ENCODE data around the gene MMS22L. TPM values are rescaled to one million over a fixed set of nuclear protein-coding genes. Genes with fewer than 3 reads are reported as not detected.

MMS22L gene
- total and polyA plus RNA-seq, 4 donors: 1.5 to 27.0 (median 5.8) TPM

DNA sequence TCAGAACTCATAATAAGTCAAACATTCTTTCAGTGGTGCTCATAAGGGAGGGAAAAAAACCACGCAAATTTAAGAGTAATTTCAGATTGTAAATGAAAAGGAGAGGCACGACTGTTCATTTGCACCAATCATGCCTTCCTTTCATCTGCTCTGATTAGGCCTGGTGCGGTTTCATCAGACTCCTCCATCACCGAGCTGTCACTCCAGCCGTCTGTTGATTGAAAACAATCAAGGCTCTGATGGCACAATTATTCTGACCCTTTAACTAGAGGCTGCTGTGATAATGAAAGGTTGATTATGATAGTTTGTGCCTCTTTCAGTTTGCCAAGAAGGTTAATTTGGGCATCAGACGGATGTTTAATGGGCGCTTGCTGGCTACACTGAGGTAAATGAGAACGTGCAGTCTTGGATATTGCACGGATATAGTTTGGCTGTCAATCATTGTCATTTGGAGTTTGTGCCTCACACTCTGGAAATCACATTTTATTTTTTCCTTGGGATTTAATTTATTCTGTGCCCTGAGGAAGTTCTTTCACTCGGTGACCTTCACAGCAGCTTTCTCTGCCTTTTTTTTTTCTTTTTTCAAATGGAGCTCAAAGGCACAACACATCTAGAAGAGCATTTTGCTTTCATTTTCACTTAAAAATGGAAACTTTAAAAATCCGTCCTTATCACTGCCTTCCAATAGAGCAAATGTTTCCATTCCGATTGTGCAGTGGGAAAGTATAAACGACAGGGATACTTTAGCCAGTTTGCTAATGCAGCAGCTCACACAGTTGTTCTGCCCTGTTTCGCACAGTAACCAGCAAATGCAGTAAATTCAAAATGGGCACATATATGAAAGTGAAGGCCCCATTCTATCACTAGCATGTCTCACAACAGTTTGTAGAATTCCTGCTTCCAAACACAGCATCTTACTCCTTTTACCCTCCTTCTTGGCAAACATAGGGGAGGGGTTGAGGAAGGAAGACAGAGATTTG, 185.7 kb downstream of the MMS22L start:
- ATAC-seq (ENCODE audit: insufficient read depth, low FRiP score): no peak

DNA sequence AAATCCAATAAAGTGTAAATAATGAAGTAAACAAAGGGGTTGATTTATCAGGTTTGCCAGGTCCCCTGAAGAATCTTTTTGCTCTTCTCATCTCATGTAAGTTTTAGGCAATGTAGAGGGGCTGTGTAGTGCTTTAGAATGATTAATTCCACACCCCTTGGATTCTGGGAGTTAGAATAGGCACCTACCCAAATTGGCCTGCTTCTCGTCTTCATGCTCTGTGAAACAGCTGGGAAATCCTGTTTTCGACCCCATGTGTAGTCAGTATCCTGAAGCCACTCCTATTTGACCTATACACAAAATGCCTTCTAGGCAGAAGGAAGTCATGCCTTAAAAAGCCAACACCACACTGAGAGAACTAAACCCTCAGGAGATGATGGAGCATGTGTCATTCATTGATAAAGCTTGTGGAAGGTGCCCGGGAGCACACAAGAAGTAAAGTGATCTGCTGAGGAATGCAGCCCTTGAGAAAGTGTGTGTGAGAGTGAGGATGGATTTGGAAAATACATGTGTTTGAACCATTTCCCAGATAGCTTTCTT, 187.6 kb downstream of the MMS22L start:
- Histone ChIP-seq H3K9ac (ENCODE audit: insufficient read depth in 1 of 2, low read length in 2 of 2) (no peak overlapping the region), H3K9me3 (ENCODE audit: control insufficient read depth in 4 of 4, insufficient read depth in 3 of 4, low read length in 3 of 4) (no peaks in the 10 kb centered on the region), H3K36me3 (ENCODE audit: control insufficient read depth in 4 of 4, insufficient read depth in 4 of 4, low read length in 4 of 4) (no peaks in the 10 kb centered on the region), H3K27ac (ENCODE audit: low read depth in 1 of 2, low read length in 1 of 2) (no peak overlapping the region), H3K4me1 (ENCODE audit: control insufficient read depth in 5 of 5, insufficient read depth in 5 of 5, low read length in 5 of 5) (peaks cover 0 to 2% (median 0%) of the 10 kb centered on the region in 5 donors), H3K4me3 (no peak overlapping the region), H3K27me3 (ENCODE audit: control insufficient read depth in 3 of 3, insufficient read depth in 3 of 3, low read length in 2 of 3) (no peaks in the 10 kb centered on the region)
- TF ChIP-seq CTCF (IDR thresholded peaks at IDR 0.05; ENCODE audit: control extremely low read depth, extremely low read depth): no peak
- ATAC-seq (ENCODE audit: insufficient read depth, low FRiP score) (no peak), DNase-seq (peak in 2 of 3 donors; percentile 4 to 27)
- 68 to 73% methylated on average over 3 of the region's 3 CpGs for WGBS, 2 donors

More for the DNA sequence above, 185.7 kb downstream of the MMS22L start:
- Histone ChIP-seq H3K4me3 (no peak overlapping the region), H3K9ac (ENCODE audit: insufficient read depth in 1 of 2, low read length in 2 of 2) (no peak overlapping the region), H3K4me1 (ENCODE audit: control insufficient read depth in 5 of 5, insufficient read depth in 5 of 5, low read length in 5 of 5) (peaks cover 0 to 2% (median 0%) of the 10 kb centered on the region in 5 donors), H3K36me3 (ENCODE audit: control insufficient read depth in 4 of 4, insufficient read depth in 4 of 4, low read length in 4 of 4) (no peaks in the 10 kb centered on the region), H3K27ac (ENCODE audit: low read depth in 1 of 2, low read length in 1 of 2) (no peak overlapping the region), H3K9me3 (ENCODE audit: control insufficient read depth in 4 of 4, insufficient read depth in 3 of 4, low read length in 3 of 4) (no peaks in the 10 kb centered on the region), H3K27me3 (ENCODE audit: control insufficient read depth in 3 of 3, insufficient read depth in 3 of 3, low read length in 2 of 3) (no peaks in the 10 kb centered on the region)
- no peak for TF ChIP-seq CTCF (IDR thresholded peaks at IDR 0.05; ENCODE audit: control extremely low read depth, extremely low read depth)
- DNase-seq: peak in 1 of 3 donors; percentile 6
- WGBS, 2 donors: 76 to 81% methylated on average over 14 of the region's 14 CpGs

DNA sequence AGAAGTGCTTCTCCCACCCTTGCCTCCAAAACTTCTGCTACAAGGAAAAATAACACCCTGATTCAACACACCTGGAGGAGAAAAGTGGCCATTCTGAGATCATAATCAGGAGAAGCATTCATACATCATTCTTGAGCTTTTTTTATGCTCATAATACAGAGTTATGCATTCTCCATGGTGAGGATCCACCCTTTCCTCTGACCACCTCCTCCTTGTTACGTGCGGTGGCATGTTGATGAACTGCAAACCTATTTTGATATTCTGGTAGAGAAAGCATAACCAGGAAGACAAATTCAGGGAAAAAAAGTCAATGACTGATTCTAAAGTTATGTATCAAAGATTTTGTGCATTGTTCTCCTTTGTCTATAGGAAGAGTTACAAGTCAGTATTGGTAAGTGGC, 188.6 kb downstream of the MMS22L start:
- Histone ChIP-seq H3K9me3 (ENCODE audit: control insufficient read depth in 4 of 4, insufficient read depth in 3 of 4, low read length in 3 of 4) (no peaks in the 10 kb centered on the region), H3K36me3 (ENCODE audit: control insufficient read depth in 4 of 4, insufficient read depth in 4 of 4, low read length in 4 of 4) (no peaks in the 10 kb centered on the region), H3K27me3 (ENCODE audit: control insufficient read depth in 3 of 3, insufficient read depth in 3 of 3, low read length in 2 of 3) (no peaks in the 10 kb centered on the region), H3K4me3 (no peak overlapping the region), H3K27ac (ENCODE audit: low read depth in 1 of 2, low read length in 1 of 2) (no peak overlapping the region), H3K9ac (ENCODE audit: insufficient read depth in 1 of 2, low read length in 2 of 2) (no peak overlapping the region), H3K4me1 (ENCODE audit: control insufficient read depth in 5 of 5, insufficient read depth in 5 of 5, low read length in 5 of 5) (peaks cover 0 to 2% (median 0%) of the 10 kb centered on the region in 5 donors)
- TF ChIP-seq CTCF (IDR thresholded peaks at IDR 0.05; ENCODE audit: control extremely low read depth, extremely low read depth): no peak
- WGBS, 2 donors: 97% methylated on average over 2 of the region's 2 CpGs
- ATAC-seq (ENCODE audit: insufficient read depth, low FRiP score): no peak
- DNase-seq: no peak
